Renal cortex interstitium (tissue), 11 donors: Measurements from ENCODE around the gene DNAH12. TPM values are rescaled to one million over a fixed set of nuclear protein-coding genes. Genes with fewer than 3 reads are reported as not detected.
"Not testable (repeated sequence)": the region's sequence is repeated elsewhere in the genome, so short reads cannot be mapped to it uniquely, and the experiment has no call there.

ENCODE experiments used
- DNase-seq, 11 donors: peaks; one replicate each; pipeline ENCODE4 v3.0.0-alpha.2; 2013; ENCODE audit warnings: low read depth in 9 of 11, low spot score in 4 of 11; ENCODE audit errors: extremely low read depth in 1 of 11
- polyA plus RNA-seq, 3 donors: library from polyadenylated mRNA; unstranded; fragments of 120-200 nt; gene quantifications; one replicate each; pipeline ENCODE4 v1.2.1, GENCODE V29; 2013; ENCODE audit not compliant: insufficient read length in 3 of 3

Gene DNAH12
- polyA plus RNA-seq, 3 donors = 1.1 to 1.7 (median 1.3) TPM

- DNase-seq = not testable (repeated sequence)
Observed at GRCh38 chr3:57438460-57438859, 105.7 kb downstream of the DNAH12 start.

GRCh38 chr3:57436195-57436761 lies 107.9 kb downstream of the DNAH12 start:
- no peak for DNase-seq

GRCh38 chr3:57434041-57434440 lies 110.1 kb downstream of the DNAH12 start:
- DNase-seq = peak in 7 of 11 donors; percentile 2 to 36 (median 14)

- DNase-seq = no peak
Observed at GRCh38 chr3:57423335-57423734, 120.8 kb downstream of the DNAH12 start.

- no peak for DNase-seq
Observed at GRCh38 chr3:57421336-57421735, 122.8 kb downstream of the DNAH12 start.

GRCh38 chr3:57420001-57420400 lies 124.1 kb downstream of the DNAH12 start:
- DNase-seq = no peak

GRCh38 chr3:57411715-57412114 lies 132.4 kb downstream of the DNAH12 start:
- no peak for DNase-seq

GRCh38 chr3:57409471-57409870 lies 134.7 kb downstream of the DNAH12 start:
- no peak for DNase-seq

GRCh38 chr3:57402675-57403074 lies 141.5 kb downstream of the DNAH12 start:
- DNase-seq = no peak

GRCh38 chr3:57397175-57398026 lies 146.7 kb downstream of the DNAH12 start:
- no peak for DNase-seq

- no peak for DNase-seq
Observed at GRCh38 chr3:57393977-57394376, 150.2 kb downstream of the DNAH12 start.

- DNase-seq = no peak
Observed at GRCh38 chr3:57391767-57392166, 152.4 kb downstream of the DNAH12 start.

GRCh38 chr3:57389271-57389670 lies 154.9 kb downstream of the DNAH12 start:
- no peak for DNase-seq

GRCh38 chr3:57386307-57386706 lies 157.8 kb downstream of the DNAH12 start:
- DNase-seq = no peak

GRCh38 chr3:57385498-57385897 lies 158.6 kb downstream of the DNAH12 start:
- DNase-seq = no peak

GRCh38 chr3:57383838-57384237 lies 160.3 kb downstream of the DNAH12 start:
- no peak for DNase-seq

GRCh38 chr3:57383406-57383805 lies 160.7 kb downstream of the DNAH12 start:
- peak in 9 of 11 donors; percentile 5 to 38 (median 15) for DNase-seq

GRCh38 chr3:57382933-57383332 lies 161.2 kb downstream of the DNAH12 start:
- no peak for DNase-seq

- no peak for DNase-seq
Observed at GRCh38 chr3:57370341-57370740, 173.8 kb downstream of the DNAH12 start.

- not testable (repeated sequence) for DNase-seq
Observed at GRCh38 chr3:57365089-57365488, 179.1 kb downstream of the DNAH12 start.

GRCh38 chr3:57356275-57356674 lies 187.9 kb downstream of the DNAH12 start:
- DNase-seq = not testable (repeated sequence)
